Glutamatergic neuron (in vitro differentiated cells): ENCODE measurements around the gene NHLRC3. TPM values are rescaled to one million over a fixed set of nuclear protein-coding genes. Genes with fewer than 3 reads are reported as not detected.
"Not testable (repeated sequence)": the region's sequence is repeated elsewhere in the genome, so short reads cannot be mapped to it uniquely, and the experiment has no call there.

Experiments
- DNase-seq: peaks from one replicate; pipeline ENCODE4 v3.0.0; 2022
- H3K27ac Mint-ChIP-seq: one replicate; pipeline ENCODE4 v1.8.0; 2020; ENCODE audit warnings: mild to moderate bottlenecking, mixed read lengths, inconsistent platforms; ENCODE audit not compliant: unreplicated experiment
- H3K27me3 Mint-ChIP-seq: one replicate; pipeline ENCODE4 v1.8.0; 2020; ENCODE audit warnings: mild to moderate bottlenecking, moderate library complexity, mixed read lengths, inconsistent platforms; ENCODE audit not compliant: unreplicated experiment
- H3K36me3 Mint-ChIP-seq: one replicate; pipeline ENCODE4 v1.8.0; 2020; ENCODE audit warnings: mild to moderate bottlenecking, mixed read lengths, inconsistent platforms; ENCODE audit not compliant: unreplicated experiment
- H3K4me1 Mint-ChIP-seq: one replicate; pipeline ENCODE4 v1.8.0; 2020; ENCODE audit warnings: mild to moderate bottlenecking, low read depth, mixed read lengths, inconsistent platforms; ENCODE audit not compliant: unreplicated experiment
- H3K4me3 Mint-ChIP-seq: one replicate; pipeline ENCODE4 v1.8.0; 2020; ENCODE audit warnings: mild to moderate bottlenecking, mixed read lengths, inconsistent platforms; ENCODE audit not compliant: unreplicated experiment
- H3K9me3 Mint-ChIP-seq: one replicate; pipeline ENCODE4 v1.8.0; 2020; ENCODE audit warnings: mild to moderate bottlenecking, moderate library complexity, mixed read lengths, inconsistent platforms; ENCODE audit not compliant: unreplicated experiment
- total RNA-seq: library from RNA; stranded (reverse); fragmentation: NEBNext Ultra II Directional; extraction: Animal tissue kit (Norgen Biotek cat#: 25700); gene quantifications from one replicate; pipeline ENCODE4 v1.2.1, GENCODE V29; 2021; ENCODE audit not compliant: unreplicated experiment
- TF ChIP-seq, protein P1 (sequence below): fragments of 200-600 bp; sonication (generic); IDR thresholded peaks from one replicate; pipeline ENCODE4 v1.5.0; 2021; ENCODE audit not compliant: partially characterized antibody, unreplicated experiment

Gene NHLRC3
- total RNA-seq, 1 donor from 2014 or later: 16.2 TPM

GRCh38 chr13:39058040-39058439 is 19.8 kb downstream of the NHLRC3 start:
- Mint-ChIP-seq H3K4me1 (no peaks in the 10 kb centered on the region), H3K36me3 (no peaks in the 10 kb centered on the region), H3K27ac (no peak overlapping the region), H3K9me3 (no peaks in the 10 kb centered on the region), H3K4me3 (no peak overlapping the region), H3K27me3 (no peaks in the 10 kb centered on the region)
- TF ChIP-seq, protein P1, sequence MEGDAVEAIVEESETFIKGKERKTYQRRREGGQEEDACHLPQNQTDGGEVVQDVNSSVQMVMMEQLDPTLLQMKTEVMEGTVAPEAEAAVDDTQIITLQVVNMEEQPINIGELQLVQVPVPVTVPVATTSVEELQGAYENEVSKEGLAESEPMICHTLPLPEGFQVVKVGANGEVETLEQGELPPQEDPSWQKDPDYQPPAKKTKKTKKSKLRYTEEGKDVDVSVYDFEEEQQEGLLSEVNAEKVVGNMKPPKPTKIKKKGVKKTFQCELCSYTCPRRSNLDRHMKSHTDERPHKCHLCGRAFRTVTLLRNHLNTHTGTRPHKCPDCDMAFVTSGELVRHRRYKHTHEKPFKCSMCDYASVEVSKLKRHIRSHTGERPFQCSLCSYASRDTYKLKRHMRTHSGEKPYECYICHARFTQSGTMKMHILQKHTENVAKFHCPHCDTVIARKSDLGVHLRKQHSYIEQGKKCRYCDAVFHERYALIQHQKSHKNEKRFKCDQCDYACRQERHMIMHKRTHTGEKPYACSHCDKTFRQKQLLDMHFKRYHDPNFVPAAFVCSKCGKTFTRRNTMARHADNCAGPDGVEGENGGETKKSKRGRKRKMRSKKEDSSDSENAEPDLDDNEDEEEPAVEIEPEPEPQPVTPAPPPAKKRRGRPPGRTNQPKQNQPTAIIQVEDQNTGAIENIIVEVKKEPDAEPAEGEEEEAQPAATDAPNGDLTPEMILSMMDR: no peak
- DNase-seq: no peak

GRCh38 chr13:39062004-39062403 is 23.7 kb downstream of the NHLRC3 start:
- H3K4me1 Mint-ChIP-seq: no peaks in the 10 kb centered on the region
- peaks cover 3% of the 10 kb centered on the region for H3K9me3 Mint-ChIP-seq
- H3K36me3 Mint-ChIP-seq: peaks cover 4% of the 10 kb centered on the region
- H3K4me3 Mint-ChIP-seq: no peak overlapping the region
- no peaks in the 10 kb centered on the region for H3K27me3 Mint-ChIP-seq
- TF ChIP-seq, protein P1: no peak
- no peak overlapping the region for H3K27ac Mint-ChIP-seq
- no peak for DNase-seq

DNA sequence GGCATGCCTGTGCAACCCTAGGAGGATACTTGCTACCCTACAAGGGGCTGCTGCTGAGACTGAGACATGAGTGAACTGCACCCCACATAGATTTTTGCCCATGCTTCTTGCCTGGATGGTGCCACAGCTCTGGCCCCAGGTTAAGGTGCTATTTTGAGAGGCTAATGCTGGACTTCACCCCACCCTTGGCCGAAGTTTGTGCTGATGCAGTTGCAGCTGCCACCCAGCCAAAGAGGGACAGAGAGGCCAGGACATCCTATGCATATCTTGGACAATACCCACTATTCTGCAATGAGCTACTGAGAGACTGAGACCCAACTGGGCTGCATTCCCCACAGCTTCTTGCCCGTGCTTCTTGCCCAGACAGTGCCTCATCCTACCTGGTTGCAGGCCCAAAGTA is 34.6 kb downstream of the NHLRC3 start:
- Mint-ChIP-seq H3K9me3 (peaks cover 3% of the 10 kb centered on the region), H3K27ac (no peak overlapping the region), H3K4me1 (no peaks in the 10 kb centered on the region), H3K4me3 (no peak overlapping the region), H3K36me3 (no peaks in the 10 kb centered on the region), H3K27me3 (no peaks in the 10 kb centered on the region)
- no peak for DNase-seq
- TF ChIP-seq, protein P1: no peak

DNA sequence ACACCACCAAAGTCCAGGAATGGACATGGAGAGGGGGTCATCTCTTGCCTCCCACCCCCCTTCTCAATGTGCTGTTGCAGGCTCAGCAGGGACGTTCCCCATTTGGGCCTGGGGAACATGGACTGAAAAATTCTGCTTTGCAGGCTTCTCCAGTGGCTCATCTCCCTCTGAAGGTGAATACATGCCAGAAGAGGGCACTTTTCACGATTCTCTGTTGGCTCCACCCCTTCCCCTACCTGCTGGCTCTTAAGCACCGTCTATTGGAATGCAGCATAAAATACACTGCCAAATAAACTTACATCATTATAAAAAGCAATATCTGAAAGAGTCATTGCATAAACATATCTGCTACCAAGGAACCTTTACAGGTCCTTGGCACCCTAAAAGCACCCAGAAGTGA is 35.7 kb downstream of the NHLRC3 start:
- TF ChIP-seq, protein P1: no peak
- Mint-ChIP-seq H3K36me3 (no peaks in the 10 kb centered on the region), H3K4me1 (no peaks in the 10 kb centered on the region), H3K27ac (no peak overlapping the region), H3K9me3 (peaks cover 6% of the 10 kb centered on the region), H3K4me3 (no peak overlapping the region), H3K27me3 (no peaks in the 10 kb centered on the region)
- DNase-seq: no peak

DNA sequence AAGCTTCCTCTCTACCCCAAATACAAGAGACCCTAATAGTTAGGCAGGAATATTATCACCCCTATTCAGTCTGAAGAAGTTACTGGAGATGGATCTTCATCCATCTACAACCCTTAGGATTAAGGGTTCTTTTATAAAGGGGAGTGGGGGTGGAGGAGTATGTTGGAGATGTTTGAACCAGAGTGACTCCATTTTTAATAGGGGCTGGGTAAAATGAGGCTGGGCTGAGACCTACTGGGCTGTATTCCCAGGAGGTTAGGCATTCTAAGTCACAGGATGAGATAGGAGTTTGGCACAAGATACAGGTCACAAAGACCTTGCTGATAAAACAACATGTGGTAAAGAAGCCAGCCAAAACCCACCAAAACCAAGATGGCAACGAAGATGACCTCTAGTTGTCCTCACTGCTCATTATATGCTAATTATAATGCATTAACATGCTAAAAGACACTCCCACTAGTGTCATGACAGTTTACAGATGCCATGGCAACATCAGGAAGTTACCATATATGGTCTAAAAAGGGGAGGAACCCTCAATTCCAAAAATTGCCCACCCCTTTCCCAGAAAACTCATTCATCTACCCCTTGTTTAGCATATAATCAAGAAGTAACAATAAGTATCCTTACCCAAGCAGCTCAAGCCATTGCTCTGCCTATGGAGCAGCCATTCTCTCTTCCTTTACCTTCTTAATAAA is 48.1 kb downstream of the NHLRC3 start:
- not testable (repeated sequence) for H3K27me3 Mint-ChIP-seq, H3K27ac Mint-ChIP-seq, DNase-seq, H3K4me1 Mint-ChIP-seq, H3K4me3 Mint-ChIP-seq, H3K36me3 Mint-ChIP-seq, H3K9me3 Mint-ChIP-seq

DNA sequence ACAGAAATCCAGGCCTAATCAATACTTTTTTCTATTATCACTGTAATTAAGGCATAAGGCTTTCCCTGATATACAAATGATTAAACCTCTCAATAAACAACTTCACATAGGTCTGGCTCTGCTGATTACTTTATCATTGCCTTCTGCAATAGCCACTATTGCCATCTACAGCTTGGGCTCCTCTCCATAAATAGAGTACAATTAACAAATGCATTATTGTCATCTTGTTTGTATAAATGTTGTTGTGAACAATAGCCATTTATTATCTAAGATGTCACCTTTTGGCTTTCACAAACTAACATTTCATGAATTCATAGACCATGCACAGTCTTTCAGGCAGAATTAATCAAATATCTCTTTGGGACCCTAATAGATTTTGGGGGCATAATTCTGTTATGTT is 53.3 kb downstream of the NHLRC3 start:
- Mint-ChIP-seq H3K4me1 (no peaks in the 10 kb centered on the region), H3K4me3 (no peak overlapping the region), H3K27me3 (no peaks in the 10 kb centered on the region), H3K36me3 (no peaks in the 10 kb centered on the region), H3K27ac (no peak overlapping the region), H3K9me3 (no peaks in the 10 kb centered on the region)
- DNase-seq: no peak
- TF ChIP-seq, protein P1: no peak
